HPDE6-E6E7 (cell line): Measurements from ENCODE around the gene CACNA1G.

ENCODE experiments used
- DNase-seq: peaks from one replicate; pipeline ENCODE4 v3.0.0; 2011; ENCODE audit warnings: missing footprints; ENCODE audit errors: extremely low spot score

Gene CACNA1G

GRCh38 chr17:50560185-50560824 is at the start of gene CACNA1G:
Gene CACNA1G, plus strand, starts transcription at chr17:50560715. Its CDS starts 745 bp downstream, at chr17:50561460.
- DNase-seq = peak; percentile 93

- peak; percentile 52 for DNase-seq
Measured at GRCh38 chr17:50511058-50511457, 49.5 kb upstream of the CACNA1G start.

GRCh38 chr17:50513495-50513894 is 47.0 kb upstream of the CACNA1G start:
- no peak for DNase-seq

GRCh38 chr17:50514388-50514787 is 46.1 kb upstream of the CACNA1G start:
- DNase-seq = no peak

GRCh38 chr17:50514936-50515702 is 45.4 kb upstream of the CACNA1G start:
- no peak for DNase-seq

GRCh38 chr17:50517011-50517410 is 43.5 kb upstream of the CACNA1G start:
- DNase-seq = no peak

- no peak for DNase-seq
Measured at GRCh38 chr17:50517504-50518383, 42.8 kb upstream of the CACNA1G start.

- no peak for DNase-seq
Measured at GRCh38 chr17:50518384-50519023, 42.0 kb upstream of the CACNA1G start.

- no peak for DNase-seq
Measured at GRCh38 chr17:50519141-50519834, 41.2 kb upstream of the CACNA1G start.

GRCh38 chr17:50520483-50520882 is 40.0 kb upstream of the CACNA1G start:
- DNase-seq = no peak

- DNase-seq = no peak
Measured at GRCh38 chr17:50521514-50521913, 39.0 kb upstream of the CACNA1G start.

- DNase-seq = no peak
Measured at GRCh38 chr17:50522766-50523165, 37.7 kb upstream of the CACNA1G start.

- DNase-seq = no peak
Measured at GRCh38 chr17:50523208-50523607, 37.3 kb upstream of the CACNA1G start.

- DNase-seq = no peak
Measured at GRCh38 chr17:50524838-50525237, 35.7 kb upstream of the CACNA1G start.

GRCh38 chr17:50527155-50527762 is 33.3 kb upstream of the CACNA1G start:
- DNase-seq = no peak

- no peak for DNase-seq
Measured at GRCh38 chr17:50527949-50528474, 32.5 kb upstream of the CACNA1G start.

GRCh38 chr17:50529849-50530248 is 30.7 kb upstream of the CACNA1G start:
- no peak for DNase-seq

- no peak for DNase-seq
Measured at GRCh38 chr17:50531428-50532025, 29.0 kb upstream of the CACNA1G start.

GRCh38 chr17:50532452-50533024 is 28.0 kb upstream of the CACNA1G start, which contains the start of gene EPN3:
Gene EPN3, plus strand, starts transcription at chr17:50532735. Its CDS starts 3,822 bp downstream, at chr17:50536557.
- DNase-seq = peak; percentile 94

GRCh38 chr17:50533185-50533584 is 27.3 kb upstream of the CACNA1G start:
- DNase-seq = no peak
